SHP77 (cell line): ENCODE measurements around the gene XRCC1.
A peak's percentile ranks its signal among the peaks of the same experiment; 100 is the strongest.
"Not testable (repeated sequence)": the region's sequence is repeated elsewhere in the genome, so short reads cannot be mapped to it uniquely, and the experiment has no call there.

Experiments used
- DNase-seq, 2 experiments: peaks; one replicate each; lab custom pipeline; 2025; lab: John Stamatoyannopoulos, UW

XRCC1 gene

DNA sequence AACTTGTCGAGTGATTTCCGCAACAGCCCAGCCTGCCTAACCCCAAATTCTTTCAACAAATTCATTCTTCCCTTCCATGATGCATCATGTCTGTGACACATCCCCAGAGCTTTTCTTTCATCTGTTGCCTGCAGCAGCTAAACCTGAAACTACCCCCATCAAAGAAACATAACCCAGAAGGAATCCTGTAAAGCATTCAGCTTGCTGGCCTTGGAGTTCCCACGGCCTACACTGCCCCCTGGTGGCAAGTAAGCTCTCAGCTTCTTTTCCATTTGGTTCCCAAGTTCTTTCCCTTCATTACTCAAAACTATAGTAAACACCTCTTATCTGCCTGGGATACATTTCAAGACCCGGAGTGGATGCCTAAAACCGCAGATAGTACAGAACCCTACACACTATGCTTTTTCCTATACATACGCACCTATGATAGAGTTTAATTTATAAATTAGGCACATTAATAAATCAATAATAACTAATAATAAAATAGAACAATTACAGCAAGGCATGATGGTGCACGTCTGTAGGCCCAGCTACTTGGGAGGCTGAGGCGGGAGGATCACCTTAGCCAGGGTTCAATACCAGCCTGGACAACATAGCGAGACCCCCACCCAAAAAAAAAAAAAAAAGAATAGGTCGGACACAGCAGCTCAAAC, 55.8 kb downstream of the XRCC1 start:
- DNase-seq, result peak; percentile 63 to 74

DNA sequence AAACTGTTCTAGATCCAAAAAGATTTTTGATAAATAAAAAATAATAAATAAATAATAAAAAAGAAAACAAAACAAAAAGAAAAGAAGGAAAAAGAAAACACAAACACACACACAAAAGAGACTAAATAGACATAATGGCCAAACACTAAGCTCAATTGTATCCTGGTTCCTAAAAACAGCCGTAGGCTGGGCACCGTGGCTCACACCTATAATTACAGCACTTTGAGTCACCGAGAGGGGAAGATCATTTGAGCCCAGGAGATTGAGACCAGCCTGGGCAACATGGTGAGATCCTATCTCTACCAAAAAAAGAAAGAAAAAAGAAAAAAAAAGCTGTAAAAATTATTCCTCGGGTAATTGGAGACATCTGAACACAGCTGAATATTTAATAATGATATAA, 57.3 kb downstream of the XRCC1 start:
- DNase-seq, result no peak

DNA sequence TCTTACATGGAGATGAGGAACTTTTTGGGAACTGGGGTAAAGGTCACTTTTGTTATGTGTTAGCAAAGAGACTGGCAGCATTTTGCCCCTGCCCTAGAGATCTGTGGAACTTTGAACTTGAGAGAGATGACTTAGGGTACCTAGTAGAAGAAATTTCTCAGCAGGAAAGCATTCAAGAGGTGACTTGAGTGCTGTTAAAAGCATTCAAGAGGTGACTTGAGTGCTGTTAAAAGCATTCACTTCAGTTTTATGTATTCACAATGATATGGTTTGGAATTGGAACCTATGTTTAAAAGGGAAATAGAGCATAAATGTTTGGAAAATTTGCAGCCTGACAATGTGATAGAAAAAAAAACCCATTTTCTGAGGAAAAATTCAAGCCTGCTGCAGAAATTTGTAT, 62.9 kb downstream of the XRCC1 start:
- not testable (repeated sequence) for DNase-seq

DNA sequence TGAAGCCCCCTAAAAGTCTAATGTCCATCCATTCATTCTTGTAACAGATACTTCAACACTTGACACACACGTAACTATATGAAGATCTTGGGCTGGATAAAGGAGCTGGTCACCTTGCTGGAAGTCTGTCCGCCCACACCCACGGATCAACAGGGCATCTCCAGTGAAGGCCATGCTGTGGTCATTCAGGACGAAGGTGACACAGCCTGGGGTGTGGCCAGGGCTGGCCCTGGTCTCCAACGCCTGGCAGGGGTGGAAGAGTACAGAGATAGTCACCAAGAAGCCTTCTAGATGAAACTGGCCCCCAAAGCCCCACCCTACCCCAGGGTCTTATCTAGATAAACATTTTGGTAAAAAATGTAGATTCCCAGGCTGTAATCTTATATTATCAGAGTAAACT, 64.0 kb downstream of the XRCC1 start:
- no peak for DNase-seq

DNA sequence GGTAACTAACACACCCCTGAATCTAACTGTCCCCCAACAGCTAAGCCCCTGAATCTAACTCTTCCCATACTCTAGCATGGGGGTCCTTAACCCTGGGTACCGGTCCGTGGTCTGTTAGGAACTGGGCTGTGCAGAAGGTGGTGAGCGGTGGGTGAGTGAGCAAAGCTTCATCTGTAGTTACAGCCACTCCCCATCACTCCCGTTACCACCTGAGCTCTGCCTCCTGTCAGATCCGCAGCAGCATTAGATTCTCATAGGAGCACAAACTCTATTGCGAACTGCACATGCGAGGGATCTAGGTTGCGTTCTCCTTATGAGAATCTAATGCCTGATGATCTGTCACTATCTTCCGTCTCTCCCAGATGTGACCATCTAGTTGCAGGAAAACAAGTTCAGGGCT, 64.6 kb downstream of the XRCC1 start:
- DNase-seq, result no peak

DNA sequence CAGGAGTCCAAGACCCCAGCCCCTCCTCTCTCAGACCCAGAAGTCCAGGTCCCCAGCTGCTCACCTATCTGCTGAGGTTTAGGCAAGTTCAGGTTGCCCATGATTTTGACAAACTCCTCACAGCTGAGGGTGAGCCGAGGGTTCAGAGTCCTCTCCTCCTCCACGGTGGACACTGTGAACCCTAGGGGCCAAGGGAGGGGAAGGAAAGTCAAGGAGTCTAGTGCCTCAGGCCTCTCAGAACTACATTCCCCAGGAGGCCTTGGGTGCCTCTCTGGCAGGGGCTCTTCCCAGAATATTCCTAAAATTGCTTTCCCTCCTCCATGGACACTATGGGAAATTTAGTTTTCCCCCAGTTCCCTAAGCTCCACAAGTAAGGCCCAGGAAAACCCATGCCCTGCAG, 67.4 kb downstream of the XRCC1 start:
- no peak for DNase-seq

DNA sequence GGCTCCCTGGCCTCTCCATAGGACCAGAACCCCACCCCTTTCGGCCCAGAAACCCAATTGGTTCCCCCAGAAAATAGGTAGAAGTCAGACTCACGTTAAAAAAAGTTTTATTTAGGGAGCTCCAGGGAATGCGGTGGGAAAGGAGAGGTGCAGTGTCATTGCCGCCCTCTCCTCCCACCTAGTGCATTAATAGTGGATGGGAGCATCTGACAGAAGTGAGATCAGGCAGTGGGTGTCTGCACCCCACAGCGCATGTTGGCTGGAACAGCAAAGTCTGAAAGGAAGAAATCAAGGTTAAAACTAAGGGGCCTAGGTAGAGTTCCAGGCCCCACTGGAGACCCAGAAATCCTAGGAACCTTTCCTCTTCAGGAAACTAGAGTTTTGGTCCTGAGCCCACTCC, 68.7 kb downstream of the XRCC1 start:
- DNase-seq, result no peak

DNA sequence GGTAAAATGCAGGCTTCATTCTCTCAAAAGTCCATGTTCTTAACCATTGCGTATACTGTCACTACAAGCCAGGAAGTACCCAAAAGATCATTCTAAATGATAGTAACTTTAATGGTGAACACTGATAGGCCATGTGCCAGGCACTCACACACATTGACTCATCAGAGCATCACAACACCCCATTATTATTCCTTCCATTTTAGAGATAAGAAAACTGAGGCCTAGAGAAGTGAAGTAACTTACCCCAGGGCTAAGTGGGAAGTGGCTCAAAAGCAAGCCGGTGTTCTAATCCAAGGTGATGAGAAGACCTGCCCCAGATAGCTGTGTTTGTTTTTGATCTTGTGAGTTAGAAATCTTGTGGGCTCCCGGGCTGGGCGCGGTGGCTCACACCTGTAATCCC, 69.4 kb downstream of the XRCC1 start:
- no peak for DNase-seq

DNA sequence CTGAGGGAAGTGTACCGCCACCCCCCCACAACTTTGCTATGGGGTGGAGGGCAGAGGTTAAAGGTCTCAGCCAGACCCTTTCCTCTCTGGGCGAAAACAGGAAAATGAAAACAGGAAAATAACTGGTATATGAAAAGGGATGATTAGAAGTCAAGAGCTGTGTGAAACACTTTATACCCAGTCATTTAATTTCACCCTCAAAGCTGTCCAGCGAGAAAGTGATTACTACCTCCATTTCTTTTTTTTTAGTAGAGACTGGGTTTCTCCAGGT, 70.2 kb downstream of the XRCC1 start:
- DNase-seq, result no peak

DNA sequence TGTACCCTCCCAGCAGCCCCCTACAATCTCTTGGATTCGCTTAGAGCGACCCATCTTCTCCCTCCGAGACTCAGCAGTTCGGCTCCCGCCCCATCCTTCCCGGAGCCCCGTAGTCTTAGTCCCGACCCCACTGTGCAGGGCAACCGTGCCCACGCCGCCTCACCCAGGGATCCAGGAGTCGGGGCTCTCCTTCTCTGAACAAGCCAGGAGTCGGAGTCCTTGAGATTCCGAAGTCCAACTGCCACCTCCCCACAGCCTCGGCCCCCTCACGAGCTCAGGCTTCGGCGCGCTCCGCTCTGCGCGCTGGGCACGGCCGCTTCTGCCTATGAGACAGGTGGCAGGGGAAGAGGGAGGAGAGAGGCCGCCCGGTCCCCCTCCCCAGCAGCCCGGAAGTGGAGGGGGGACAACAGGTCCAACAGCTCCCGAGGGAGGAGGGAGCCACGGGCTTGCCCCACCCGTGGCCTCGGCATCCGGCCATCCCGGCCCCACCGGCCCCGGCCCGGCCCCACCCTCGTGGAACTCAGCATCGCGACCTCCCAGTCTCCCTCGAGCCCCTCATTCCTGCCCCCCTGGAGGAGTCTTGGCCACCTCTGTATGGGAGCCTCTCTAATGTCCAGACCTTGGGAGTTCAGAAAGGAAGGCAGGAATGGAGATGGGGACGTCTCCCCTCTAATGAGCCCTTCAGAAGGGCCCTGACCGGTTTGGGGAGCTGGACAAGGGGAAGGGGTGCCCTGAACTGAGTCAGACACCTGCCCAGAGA, 70.7 kb downstream of the XRCC1 start, which contains the start of gene PHLDB3:
TSS of gene PHLDB3 (minus strand) at position 321 of the 760 bp plus-strand sequence. CDS start 628 bp downstream, outside the sequence.
- DNase-seq, result peak; percentile 67 to 69

DNA sequence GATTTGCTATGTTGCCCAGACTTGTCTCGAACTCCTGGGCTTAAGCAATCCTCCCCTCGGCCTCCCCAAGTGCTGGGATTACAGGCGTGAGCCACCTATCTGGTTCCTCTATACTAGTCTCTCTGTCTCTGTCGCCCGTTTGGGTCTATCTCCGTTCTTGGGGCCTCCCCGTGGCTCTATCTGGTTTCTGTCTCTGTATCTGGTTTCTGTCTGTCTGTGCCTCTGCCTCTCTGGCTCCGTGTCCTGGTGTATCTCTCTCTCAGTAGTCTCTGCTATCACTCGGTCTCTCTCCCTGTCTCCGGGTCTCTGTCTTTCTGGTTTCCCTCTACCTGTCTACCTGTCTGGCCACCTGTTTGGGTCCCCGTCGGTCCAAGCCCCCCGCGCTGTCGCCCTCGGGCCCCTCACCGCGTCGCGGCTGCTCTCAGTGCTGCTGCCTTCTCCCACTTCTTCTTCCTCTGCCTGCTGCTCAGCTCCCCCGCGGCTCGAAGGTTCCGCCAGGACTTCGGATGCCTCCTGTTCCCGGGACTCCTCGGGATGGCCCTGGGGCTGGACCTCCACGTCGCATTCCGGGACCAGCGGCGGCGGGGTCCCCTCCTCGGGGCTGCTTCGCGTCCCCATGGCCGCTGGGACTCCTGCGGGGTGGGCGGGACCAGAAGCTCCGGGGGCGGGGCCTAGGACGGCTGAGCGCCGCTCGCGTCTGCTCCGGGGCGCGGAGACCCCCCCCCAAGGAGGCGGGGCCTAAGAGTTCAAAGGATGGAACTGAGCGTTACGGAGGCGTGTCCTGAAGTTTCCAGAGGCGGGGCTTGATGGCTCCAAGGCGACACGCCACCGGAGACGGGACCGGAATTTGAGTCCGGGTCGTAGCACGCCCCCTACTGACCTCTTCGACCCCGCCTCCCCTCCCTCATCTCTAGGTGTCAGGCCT, 71.6 kb downstream of the XRCC1 start:
- DNase-seq, result peak; percentile 92 to 94

DNA sequence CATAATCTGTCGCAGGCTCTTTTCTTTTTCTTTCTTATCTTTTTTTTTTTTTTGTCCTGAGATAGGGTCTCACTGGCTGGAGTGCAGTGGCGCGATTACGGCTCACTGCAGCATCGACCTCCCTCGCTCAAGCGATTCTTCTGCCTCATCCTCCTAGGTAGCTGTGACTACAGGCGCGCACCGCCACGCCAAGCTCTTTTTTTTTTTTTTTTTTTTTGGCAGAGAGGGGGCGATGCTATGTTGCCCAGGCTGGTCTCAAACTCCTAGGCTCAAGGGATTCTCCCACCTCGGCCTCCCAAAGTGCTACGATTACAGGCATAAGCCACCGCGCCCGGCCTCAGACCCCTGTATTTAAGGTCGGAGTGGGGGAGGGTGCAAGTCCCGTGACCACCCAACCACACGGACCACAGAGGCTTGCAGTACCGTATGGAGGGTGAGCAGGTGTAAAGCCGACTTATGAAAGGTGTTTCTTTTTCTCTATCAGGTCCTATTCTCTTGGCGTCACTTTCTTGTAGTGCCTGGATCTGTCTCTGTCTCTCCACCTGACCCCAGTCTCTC, 72.8 kb downstream of the XRCC1 start:
- DNase-seq, result no peak

DNA sequence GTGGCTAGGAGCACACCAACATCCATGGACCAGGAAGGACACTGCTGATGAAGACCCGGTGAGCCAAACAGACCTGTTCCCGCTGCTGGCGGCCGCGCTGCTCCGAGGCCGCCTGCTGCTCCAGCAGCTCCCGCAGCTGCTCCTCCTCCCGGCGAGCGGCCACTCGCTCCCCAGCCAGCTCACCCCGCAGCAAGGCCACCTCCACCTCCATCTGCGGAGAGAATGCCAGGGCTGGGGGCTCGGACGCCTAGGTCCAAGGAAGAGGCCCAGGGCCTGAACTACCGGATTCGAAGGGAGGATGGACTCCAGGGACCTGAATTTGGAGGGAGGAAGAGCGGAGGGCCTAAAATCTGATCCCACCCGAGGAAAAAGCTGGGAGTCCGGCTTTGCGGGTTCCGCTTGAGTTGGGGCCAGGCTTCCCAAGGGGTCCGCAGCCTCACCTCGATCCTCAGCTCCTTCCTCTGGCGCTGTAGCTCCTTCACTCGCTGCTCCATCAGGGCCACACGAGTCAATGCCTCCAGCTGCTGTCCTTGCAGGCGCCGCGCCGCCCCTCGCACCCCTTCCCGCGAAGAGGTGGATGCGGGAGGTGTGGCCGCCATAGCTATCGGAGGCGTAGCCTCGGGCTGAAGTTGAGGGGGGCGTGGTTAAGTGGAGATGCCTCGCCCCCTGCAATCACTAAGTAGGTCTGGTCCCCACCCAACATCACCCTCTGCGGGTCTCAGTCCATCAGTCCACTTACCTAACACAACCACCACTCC, 73.5 kb downstream of the XRCC1 start:
- DNase-seq, result no peak

DNA sequence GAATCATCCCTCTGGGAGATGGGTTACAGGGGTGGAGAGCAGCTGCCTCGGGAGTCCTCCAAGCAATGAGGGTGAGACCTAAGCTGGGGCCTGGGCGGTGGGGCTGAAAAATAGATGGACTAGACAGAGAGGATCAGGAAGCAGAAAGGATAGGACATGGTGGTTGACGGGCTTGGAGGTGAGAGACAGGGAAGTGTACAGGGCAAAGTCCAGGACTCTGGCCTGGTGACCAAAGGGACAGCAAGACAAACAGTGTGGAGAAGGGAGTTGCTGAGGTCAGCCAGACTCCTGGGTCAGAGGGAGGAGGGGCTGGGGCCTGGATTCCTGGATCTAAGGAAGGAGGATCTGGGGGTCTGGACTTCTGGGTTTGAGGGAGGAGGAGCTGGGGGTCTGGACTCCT, 76.3 kb downstream of the XRCC1 start:
- no peak for DNase-seq

DNA sequence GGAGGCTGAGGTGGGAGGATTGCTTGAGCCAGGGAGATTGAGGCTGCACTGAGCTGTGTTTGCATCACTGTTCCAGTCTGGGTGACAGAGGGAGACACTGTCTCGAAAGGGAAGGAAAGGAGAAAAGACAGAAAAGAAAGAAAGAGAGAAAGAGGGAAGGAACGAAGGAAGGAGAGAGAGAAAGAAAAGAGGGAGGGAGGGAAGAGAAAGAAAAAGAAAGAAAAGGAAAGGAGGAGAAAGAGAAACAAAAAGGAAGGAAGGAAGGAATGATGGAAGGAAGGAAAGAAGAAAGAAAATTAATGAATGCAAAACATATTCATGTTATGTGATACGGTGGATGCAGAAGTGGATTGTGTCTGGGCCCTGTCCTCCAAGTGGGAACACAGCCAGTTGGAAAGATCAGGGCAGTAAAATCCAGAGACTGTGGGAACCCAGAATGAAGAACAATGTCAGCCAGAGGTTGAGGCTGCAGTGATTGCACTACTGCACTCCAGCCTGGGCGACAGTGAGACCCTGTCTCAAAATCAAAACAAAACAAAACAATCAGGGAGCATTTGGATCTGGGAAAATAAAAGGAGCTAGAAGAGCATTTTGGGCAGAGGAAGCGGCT, 77.0 kb downstream of the XRCC1 start:
- no peak for DNase-seq

DNA sequence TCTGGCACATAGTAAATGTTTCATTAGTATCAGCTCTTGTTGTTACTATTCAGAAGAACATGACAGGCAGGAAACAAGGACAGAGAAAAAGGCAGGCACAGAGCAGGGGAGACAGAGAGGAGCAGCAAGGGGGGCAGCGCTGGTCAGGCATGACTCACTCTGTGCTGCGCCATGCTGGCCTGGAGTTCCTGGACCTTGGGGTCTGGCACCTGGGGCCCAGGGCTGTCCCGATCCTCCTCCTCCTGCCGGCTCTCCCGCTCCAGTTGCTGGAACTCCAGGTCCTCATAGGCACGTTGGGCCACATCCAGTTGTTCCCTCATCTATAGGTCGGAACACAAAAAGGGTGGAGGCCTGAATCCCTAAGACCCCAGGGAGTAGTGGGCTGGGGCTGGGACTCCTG, 78.4 kb downstream of the XRCC1 start:
- DNase-seq, result no peak

DNA sequence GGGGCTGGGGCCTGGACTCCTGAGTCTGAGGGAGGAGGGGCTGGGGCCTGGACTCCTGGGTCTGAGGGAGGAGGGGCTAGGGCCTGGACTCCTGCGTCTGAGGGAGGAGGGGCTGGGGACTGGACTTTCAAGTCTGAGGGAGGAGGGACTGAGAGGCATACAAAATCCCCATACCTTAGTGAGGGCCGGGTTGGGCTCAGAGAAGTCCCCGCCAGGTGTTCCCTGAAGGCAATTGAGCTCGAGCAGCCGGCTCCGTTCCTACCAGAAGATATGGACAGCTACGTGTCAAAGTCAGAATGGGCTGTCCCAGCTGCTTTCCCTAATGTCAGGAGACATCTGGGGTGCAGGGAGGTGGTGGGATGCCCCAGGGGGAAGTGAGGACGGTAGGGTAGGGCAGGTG, 80.2 kb downstream of the XRCC1 start:
- no peak for DNase-seq
